ENCODE results near the gene ME3.
A peak's percentile ranks its signal among the peaks of the same experiment; 100 is the strongest.

ME3 gene

GRCh38 chr11:86692746-86693145 is 20.3 kb upstream of the ME3 start:
- Histone ChIP-seq H3K9me3 (ENCODE audit: control insufficient read depth in 2 of 2, low read length in 2 of 2) (no peaks in the 10 kb centered on the region), H3K4me3 (ENCODE audit: low read length in 2 of 2) (no peak overlapping the region), H3K27me3 (ENCODE audit: control insufficient read depth in 1 of 2, insufficient read depth in 2 of 2, low read length in 2 of 2) (no peaks in the 10 kb centered on the region), H3K9ac (ENCODE audit: low read length in 2 of 2) (no peak overlapping the region), H3K36me3 (ENCODE audit: control insufficient read depth in 2 of 2, insufficient read depth in 2 of 2, low read length in 2 of 2) (no peaks in the 10 kb centered on the region), H3K4me1 (ENCODE audit: control insufficient read depth, insufficient read depth, low read length) (peaks cover 21% of the 10 kb centered on the region), H3K27ac (ENCODE audit: low read length) (no peak overlapping the region)

GRCh38 chr11:86692317-86692716 is 19.9 kb upstream of the ME3 start:
- Histone ChIP-seq H3K4me3 (ENCODE audit: low read length in 2 of 2) (no peak overlapping the region), H3K9me3 (ENCODE audit: control insufficient read depth in 2 of 2, low read length in 2 of 2) (no peaks in the 10 kb centered on the region)

GRCh38 chr11:86688398-86689179 is 16.2 kb upstream of the ME3 start:
- H3K9ac ChIP-seq (ENCODE audit: low read length in 2 of 2) = no peak overlapping the region

More at GRCh38 chr11:86692317-86692716, 19.9 kb upstream of the ME3 start:
- Histone ChIP-seq H3K36me3 (ENCODE audit: control insufficient read depth in 2 of 2, insufficient read depth in 2 of 2, low read length in 2 of 2) (no peaks in the 10 kb centered on the region), H3K4me1 (ENCODE audit: control insufficient read depth, insufficient read depth, low read length) (peaks cover 21% of the 10 kb centered on the region), H3K27ac (ENCODE audit: low read length) (no peak overlapping the region), H3K27me3 (ENCODE audit: control insufficient read depth in 1 of 2, insufficient read depth in 2 of 2, low read length in 2 of 2) (no peaks in the 10 kb centered on the region), H3K9ac (ENCODE audit: low read length in 2 of 2) (no peak overlapping the region)

GRCh38 chr11:86687185-86687778 is 14.9 kb upstream of the ME3 start:
- peaks cover 12% of the 10 kb centered on the region for H3K4me1 ChIP-seq (ENCODE audit: control insufficient read depth, insufficient read depth, low read length)
- H3K27ac ChIP-seq (ENCODE audit: low read length) = no peak overlapping the region
- no peaks in the 10 kb centered on the region for H3K9me3 ChIP-seq (ENCODE audit: control insufficient read depth in 2 of 2, low read length in 2 of 2)
- no peak overlapping the region for H3K4me3 ChIP-seq (ENCODE audit: low read length in 2 of 2)
- no peaks in the 10 kb centered on the region for H3K27me3 ChIP-seq (ENCODE audit: control insufficient read depth in 1 of 2, insufficient read depth in 2 of 2, low read length in 2 of 2)
- H3K9ac ChIP-seq (ENCODE audit: low read length in 2 of 2) = no peak overlapping the region
- H3K36me3 ChIP-seq (ENCODE audit: control insufficient read depth in 2 of 2, insufficient read depth in 2 of 2, low read length in 2 of 2) = no peaks in the 10 kb centered on the region

More at GRCh38 chr11:86688398-86689179, 16.2 kb upstream of the ME3 start:
- no peaks in the 10 kb centered on the region for H3K27me3 ChIP-seq (ENCODE audit: control insufficient read depth in 1 of 2, insufficient read depth in 2 of 2, low read length in 2 of 2)
- no peak overlapping the region for H3K4me3 ChIP-seq (ENCODE audit: low read length in 2 of 2)
- no peaks in the 10 kb centered on the region for H3K9me3 ChIP-seq (ENCODE audit: control insufficient read depth in 2 of 2, low read length in 2 of 2)
- H3K27ac ChIP-seq (ENCODE audit: low read length) = peak overlapping the region; percentile 53
- no peaks in the 10 kb centered on the region for H3K36me3 ChIP-seq (ENCODE audit: control insufficient read depth in 2 of 2, insufficient read depth in 2 of 2, low read length in 2 of 2)
- peaks cover 7% of the 10 kb centered on the region for H3K4me1 ChIP-seq (ENCODE audit: control insufficient read depth, insufficient read depth, low read length)

GRCh38 chr11:86686531-86686930 is 14.1 kb upstream of the ME3 start:
- no peak overlapping the region for H3K9ac ChIP-seq (ENCODE audit: low read length in 2 of 2)
- peaks cover 15% of the 10 kb centered on the region for H3K4me1 ChIP-seq (ENCODE audit: control insufficient read depth, insufficient read depth, low read length)
- no peak overlapping the region for H3K27ac ChIP-seq (ENCODE audit: low read length)
- H3K4me3 ChIP-seq (ENCODE audit: low read length in 2 of 2) = no peak overlapping the region
- no peaks in the 10 kb centered on the region for H3K9me3 ChIP-seq (ENCODE audit: control insufficient read depth in 2 of 2, low read length in 2 of 2)
- no peaks in the 10 kb centered on the region for H3K36me3 ChIP-seq (ENCODE audit: control insufficient read depth in 2 of 2, insufficient read depth in 2 of 2, low read length in 2 of 2)
- no peaks in the 10 kb centered on the region for H3K27me3 ChIP-seq (ENCODE audit: control insufficient read depth in 1 of 2, insufficient read depth in 2 of 2, low read length in 2 of 2)

GRCh38 chr11:86681483-86681756 is 9.0 kb upstream of the ME3 start:
- peak overlapping the region; percentile 56 for H3K27ac ChIP-seq (ENCODE audit: low read length)

GRCh38 chr11:86680716-86681482 is 8.5 kb upstream of the ME3 start:
- no peaks in the 10 kb centered on the region for H3K9me3 ChIP-seq (ENCODE audit: control insufficient read depth in 2 of 2, low read length in 2 of 2)
- peaks cover 44% of the 10 kb centered on the region for H3K4me1 ChIP-seq (ENCODE audit: control insufficient read depth, insufficient read depth, low read length)
- no peaks in the 10 kb centered on the region for H3K36me3 ChIP-seq (ENCODE audit: control insufficient read depth in 2 of 2, insufficient read depth in 2 of 2, low read length in 2 of 2)
- peak overlapping the region; percentile 56 for H3K27ac ChIP-seq (ENCODE audit: low read length)
- peak overlapping the region in 1 of 2 donors; percentile 8 for H3K4me3 ChIP-seq (ENCODE audit: low read length in 2 of 2)
- H3K9ac ChIP-seq (ENCODE audit: low read length in 2 of 2) = peak overlapping the region; percentile 51 to 66
- no peaks in the 10 kb centered on the region for H3K27me3 ChIP-seq (ENCODE audit: control insufficient read depth in 1 of 2, insufficient read depth in 2 of 2, low read length in 2 of 2)

More at GRCh38 chr11:86681483-86681756, 9.0 kb upstream of the ME3 start:
- Histone ChIP-seq H3K27me3 (ENCODE audit: control insufficient read depth in 1 of 2, insufficient read depth in 2 of 2, low read length in 2 of 2) (no peaks in the 10 kb centered on the region), H3K9ac (ENCODE audit: low read length in 2 of 2) (peak overlapping the region; percentile 51 to 66), H3K9me3 (ENCODE audit: control insufficient read depth in 2 of 2, low read length in 2 of 2) (no peaks in the 10 kb centered on the region), H3K36me3 (ENCODE audit: control insufficient read depth in 2 of 2, insufficient read depth in 2 of 2, low read length in 2 of 2) (no peaks in the 10 kb centered on the region), H3K4me3 (ENCODE audit: low read length in 2 of 2) (no peak overlapping the region), H3K4me1 (ENCODE audit: control insufficient read depth, insufficient read depth, low read length) (peaks cover 39% of the 10 kb centered on the region)

- Histone ChIP-seq H3K4me3 (ENCODE audit: low read length in 2 of 2) (no peak overlapping the region), H3K9ac (ENCODE audit: low read length in 2 of 2) (peak overlapping the region; percentile 21 to 38), H3K36me3 (ENCODE audit: control insufficient read depth in 2 of 2, insufficient read depth in 2 of 2, low read length in 2 of 2) (no peaks in the 10 kb centered on the region), H3K27ac (ENCODE audit: low read length) (peak overlapping the region; percentile 53), H3K27me3 (ENCODE audit: control insufficient read depth in 1 of 2, insufficient read depth in 2 of 2, low read length in 2 of 2) (no peaks in the 10 kb centered on the region), H3K4me1 (ENCODE audit: control insufficient read depth, insufficient read depth, low read length) (peaks cover 50% of the 10 kb centered on the region), H3K9me3 (ENCODE audit: control insufficient read depth in 2 of 2, low read length in 2 of 2) (no peaks in the 10 kb centered on the region)
Observed at GRCh38 chr11:86678823-86679222, 6.4 kb upstream of the ME3 start.

- Histone ChIP-seq H3K27ac (ENCODE audit: low read length) (peak overlapping the region; percentile 53), H3K9me3 (ENCODE audit: control insufficient read depth in 2 of 2, low read length in 2 of 2) (no peaks in the 10 kb centered on the region), H3K9ac (ENCODE audit: low read length in 2 of 2) (peak overlapping the region in 1 of 2 donors; percentile 38), H3K4me3 (ENCODE audit: low read length in 2 of 2) (no peak overlapping the region), H3K36me3 (ENCODE audit: control insufficient read depth in 2 of 2, insufficient read depth in 2 of 2, low read length in 2 of 2) (no peaks in the 10 kb centered on the region), H3K4me1 (ENCODE audit: control insufficient read depth, insufficient read depth, low read length) (peaks cover 52% of the 10 kb centered on the region), H3K27me3 (ENCODE audit: control insufficient read depth in 1 of 2, insufficient read depth in 2 of 2, low read length in 2 of 2) (no peaks in the 10 kb centered on the region)
Observed at GRCh38 chr11:86678296-86678695, 5.9 kb upstream of the ME3 start.

- Histone ChIP-seq H3K9me3 (ENCODE audit: control insufficient read depth in 2 of 2, low read length in 2 of 2) (no peaks in the 10 kb centered on the region), H3K27me3 (ENCODE audit: control insufficient read depth in 1 of 2, insufficient read depth in 2 of 2, low read length in 2 of 2) (no peaks in the 10 kb centered on the region), H3K9ac (ENCODE audit: low read length in 2 of 2) (no peak overlapping the region), H3K27ac (ENCODE audit: low read length) (peak overlapping the region; percentile 55), H3K36me3 (ENCODE audit: control insufficient read depth in 2 of 2, insufficient read depth in 2 of 2, low read length in 2 of 2) (no peaks in the 10 kb centered on the region), H3K4me3 (ENCODE audit: low read length in 2 of 2) (no peak overlapping the region), H3K4me1 (ENCODE audit: control insufficient read depth, insufficient read depth, low read length) (peaks cover 56% of the 10 kb centered on the region)
Observed at GRCh38 chr11:86676533-86677154, 4.2 kb upstream of the ME3 start.

Data from stomach smooth muscle (tissue), 2 donors.